ENCODE results near the gene TOR1B.
A peak's percentile ranks its signal among the peaks of the same experiment; 100 is the strongest.
"Not testable (repeated sequence)": the region's sequence is repeated elsewhere in the genome, so short reads cannot be mapped to it uniquely, and the experiment has no call there.

TOR1B gene

DNA sequence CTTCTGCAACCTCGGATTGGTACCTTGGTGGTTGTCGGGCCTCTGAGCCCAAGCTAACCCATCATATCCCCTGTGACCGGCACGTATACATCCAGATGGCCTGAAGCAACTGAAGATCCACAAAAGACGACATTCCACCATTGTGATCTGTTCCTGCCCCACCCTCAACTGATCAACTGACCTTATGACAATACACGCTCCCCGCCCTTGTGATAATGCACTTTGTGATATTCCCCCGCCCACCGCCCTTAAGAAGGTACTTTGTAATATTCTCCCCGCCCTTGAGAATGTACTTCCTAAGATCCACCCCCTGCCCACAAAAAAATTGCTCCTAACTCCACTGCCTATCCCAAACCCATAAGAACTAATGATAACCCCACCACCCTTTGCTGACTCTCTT lies 16.5 kb upstream of the TOR1B start:
- TF ChIP-seq, protein P1, sequence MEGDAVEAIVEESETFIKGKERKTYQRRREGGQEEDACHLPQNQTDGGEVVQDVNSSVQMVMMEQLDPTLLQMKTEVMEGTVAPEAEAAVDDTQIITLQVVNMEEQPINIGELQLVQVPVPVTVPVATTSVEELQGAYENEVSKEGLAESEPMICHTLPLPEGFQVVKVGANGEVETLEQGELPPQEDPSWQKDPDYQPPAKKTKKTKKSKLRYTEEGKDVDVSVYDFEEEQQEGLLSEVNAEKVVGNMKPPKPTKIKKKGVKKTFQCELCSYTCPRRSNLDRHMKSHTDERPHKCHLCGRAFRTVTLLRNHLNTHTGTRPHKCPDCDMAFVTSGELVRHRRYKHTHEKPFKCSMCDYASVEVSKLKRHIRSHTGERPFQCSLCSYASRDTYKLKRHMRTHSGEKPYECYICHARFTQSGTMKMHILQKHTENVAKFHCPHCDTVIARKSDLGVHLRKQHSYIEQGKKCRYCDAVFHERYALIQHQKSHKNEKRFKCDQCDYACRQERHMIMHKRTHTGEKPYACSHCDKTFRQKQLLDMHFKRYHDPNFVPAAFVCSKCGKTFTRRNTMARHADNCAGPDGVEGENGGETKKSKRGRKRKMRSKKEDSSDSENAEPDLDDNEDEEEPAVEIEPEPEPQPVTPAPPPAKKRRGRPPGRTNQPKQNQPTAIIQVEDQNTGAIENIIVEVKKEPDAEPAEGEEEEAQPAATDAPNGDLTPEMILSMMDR (conservative IDR thresholded peaks at IDR 0.05) = no peak
- no peak overlapping the region for H3K27ac ChIP-seq

DNA sequence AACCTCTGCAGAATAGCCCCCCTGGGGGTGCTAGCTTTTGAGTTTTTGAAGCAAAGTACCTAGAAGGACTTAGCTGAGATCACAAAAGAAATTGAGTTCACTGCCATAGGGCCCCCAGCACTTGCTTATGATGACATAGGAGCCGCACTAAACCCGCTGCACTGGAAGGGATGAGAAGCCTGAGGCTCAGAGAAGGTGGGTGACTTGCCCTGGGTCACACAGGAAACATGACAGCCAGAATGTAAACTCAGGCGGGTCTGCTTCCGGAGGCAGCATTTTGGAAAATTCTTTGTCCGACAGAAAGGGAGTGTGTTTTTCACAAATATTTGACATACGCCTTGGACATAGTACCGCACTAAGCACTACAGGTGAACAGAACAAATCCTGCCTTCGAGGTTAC lies 8.4 kb upstream of the TOR1B start:
- TF ChIP-seq, protein P1 (conservative IDR thresholded peaks at IDR 0.05) = no peak
- no peak overlapping the region for H3K27ac ChIP-seq

DNA sequence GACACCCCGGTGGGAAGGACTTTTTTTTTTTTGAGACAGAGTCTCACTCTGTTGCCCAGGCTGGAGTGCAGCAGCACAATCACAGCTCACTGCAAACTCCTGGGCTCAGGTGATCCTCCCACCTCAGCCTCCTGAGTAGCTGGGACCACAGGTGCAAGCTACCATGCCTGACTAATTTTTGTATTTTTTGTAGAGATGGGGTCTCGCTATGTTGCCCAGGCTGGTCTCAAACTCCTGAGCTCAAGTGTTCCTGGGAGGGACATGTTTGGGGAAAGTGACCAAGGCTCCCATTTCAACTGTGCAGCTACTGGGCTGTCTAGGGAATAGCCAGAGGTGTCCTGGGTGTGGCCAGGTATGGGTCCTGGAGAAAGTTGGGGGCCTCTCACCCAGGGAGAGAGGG lies 7.0 kb upstream of the TOR1B start:
- not testable (repeated sequence) for H3K27ac ChIP-seq

DNA sequence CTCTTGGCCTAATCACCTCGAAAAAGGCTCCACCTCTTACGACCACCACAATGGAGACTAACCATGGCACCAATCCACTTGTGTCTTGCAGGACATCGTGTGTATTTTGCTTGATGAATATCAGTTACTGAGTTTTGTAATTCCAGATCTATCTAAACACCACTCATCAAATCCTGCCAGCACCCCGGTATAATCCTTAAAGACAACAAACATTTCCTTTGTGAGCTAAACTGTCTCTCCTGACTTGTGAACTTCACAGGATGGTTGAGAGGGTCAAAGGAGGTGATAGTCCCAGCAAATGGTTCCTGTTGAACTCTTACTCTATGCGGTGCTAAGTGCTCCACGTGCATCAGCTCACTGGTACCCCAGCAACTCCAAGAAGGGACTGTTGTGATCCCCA lies 4.0 kb upstream of the TOR1B start:
- no peak overlapping the region for H3K27ac ChIP-seq
- TF ChIP-seq, protein P1 (conservative IDR thresholded peaks at IDR 0.05) = no peak

DNA sequence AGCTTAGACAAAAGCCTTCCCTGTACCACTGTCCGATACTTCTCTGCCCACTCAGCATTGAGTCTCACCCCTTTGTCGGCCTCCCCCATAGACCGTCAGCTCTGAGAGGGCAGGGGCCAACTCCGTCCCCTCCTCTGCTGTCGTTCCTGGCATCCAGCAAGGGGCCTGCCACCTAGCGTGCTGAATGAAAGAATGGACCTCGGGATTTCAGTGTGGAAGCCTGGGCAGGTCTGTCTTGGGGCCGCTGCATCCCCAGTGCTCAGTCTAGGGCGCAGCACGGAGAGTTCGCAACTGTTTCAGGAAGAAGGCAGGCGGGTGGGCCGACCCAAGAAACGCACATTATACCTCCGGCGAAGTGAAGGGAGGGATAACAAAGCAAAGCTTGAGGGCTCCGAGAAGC lies 1.5 kb upstream of the TOR1B start:
- H3K27ac ChIP-seq = no peak overlapping the region
- TF ChIP-seq, protein P1 (conservative IDR thresholded peaks at IDR 0.05) = no peak

DNA sequence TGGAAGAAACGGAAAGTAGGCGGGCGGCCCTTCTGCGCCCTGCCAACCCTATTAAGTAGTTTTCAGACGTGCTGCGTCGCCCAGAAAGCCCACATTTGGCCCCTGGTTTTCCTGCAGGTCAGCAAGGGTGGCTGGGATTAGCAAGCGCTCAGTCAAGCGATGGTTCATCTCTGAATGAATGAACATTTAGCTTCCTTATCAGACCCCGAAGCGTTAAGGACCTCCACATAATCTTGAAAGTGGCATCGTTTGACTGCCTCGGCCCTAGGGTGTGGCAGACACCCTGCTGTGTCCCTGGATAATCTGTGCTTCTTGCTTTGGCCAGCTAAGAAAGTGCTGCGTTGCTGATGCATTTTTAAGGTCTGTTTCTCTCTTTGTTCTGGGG lies 684 bp downstream of the TOR1B start:
- H3K27ac ChIP-seq = peak overlapping the region; percentile 77
- TF ChIP-seq, protein P1 (conservative IDR thresholded peaks at IDR 0.05) = no peak

DNA sequence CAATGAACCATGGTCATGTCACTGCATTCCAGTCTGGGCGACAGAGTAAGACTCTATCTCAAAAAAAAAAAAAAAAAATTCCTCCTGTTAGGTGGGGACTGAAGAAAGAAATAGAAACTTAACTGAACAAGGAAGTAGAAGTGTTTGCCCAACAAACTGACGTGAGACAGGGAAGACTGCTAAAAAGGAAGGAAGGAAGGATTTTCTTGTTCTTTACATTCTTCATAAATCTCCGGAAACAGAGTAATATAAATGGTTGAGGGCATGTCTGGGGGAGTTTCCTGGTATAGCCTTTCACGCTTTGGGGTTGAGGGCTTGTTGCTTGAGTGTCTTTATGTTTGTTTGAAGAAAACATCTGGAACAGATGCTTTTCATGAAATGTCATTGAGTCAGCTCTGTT lies 3.1 kb downstream of the TOR1B start:
- H3K27ac ChIP-seq = 0 out of 2 replicates have a peak overlapping the region, but pooled peaks have one; percentile 1
- TF ChIP-seq, protein P1 (conservative IDR thresholded peaks at IDR 0.05) = no peak

DNA sequence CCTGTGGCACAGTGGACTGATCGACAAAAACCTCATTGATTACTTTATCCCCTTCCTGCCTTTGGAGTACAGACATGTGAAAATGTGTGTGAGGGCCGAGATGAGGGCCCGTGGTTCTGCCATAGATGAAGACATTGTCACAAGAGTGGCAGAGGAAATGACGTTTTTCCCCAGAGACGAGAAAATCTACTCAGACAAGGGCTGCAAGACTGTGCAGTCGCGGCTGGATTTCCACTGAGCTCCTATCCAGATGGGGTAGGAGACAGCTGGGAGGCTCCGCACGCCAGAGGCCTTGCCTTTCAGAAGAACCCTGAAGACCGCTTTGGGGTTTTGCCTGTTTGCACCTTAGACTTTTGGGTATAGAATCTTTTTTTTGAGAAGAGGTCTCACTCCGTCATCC lies 6.4 kb downstream of the TOR1B start:
- H3K27ac ChIP-seq = peak overlapping the region; percentile 97
- TF ChIP-seq, protein P1 (conservative IDR thresholded peaks at IDR 0.05) = no peak
